GM18951 (cell line): Measurements from ENCODE around the gene ZNF322.

Source experiments
- POLR2A ChIP-seq: IDR thresholded peaks from 4 replicates; pipeline ENCODE4 v1.6.1; 2011; ENCODE audit warnings: mild to moderate bottlenecking; ENCODE audit not compliant: insufficient read length, insufficient read depth; ENCODE audit errors: extremely low read depth
- in situ Hi-C: fragments of 300-500 bp; cut with MboI; formaldehyde crosslinking; loops from one replicate; pipeline ENCODE4 v1.12.0; 2022; ENCODE audit warnings: low sequenced_read_pairs, mixed read lengths, inconsistent platforms; ENCODE audit not compliant: unreplicated experiment

ZNF322 gene

DNA sequence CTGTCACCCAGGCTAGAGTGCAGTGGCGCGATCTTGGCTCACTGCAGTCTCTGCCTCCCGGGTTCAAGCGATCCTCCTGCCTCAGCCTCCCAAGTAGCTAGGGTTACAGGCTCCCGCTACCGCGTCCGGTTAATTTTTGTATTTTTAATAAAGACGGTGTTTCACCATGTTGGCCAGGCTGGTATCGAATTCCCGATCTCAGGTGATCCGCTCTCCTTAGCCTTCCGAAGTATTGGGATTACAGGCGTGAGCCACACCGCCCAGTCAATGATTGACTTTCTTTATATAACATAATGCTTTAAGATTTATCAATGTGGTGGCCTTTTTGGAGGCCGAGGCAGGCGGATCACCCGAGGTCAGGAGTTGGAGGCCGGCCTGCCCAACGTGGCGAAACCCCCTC is 70.6 kb downstream of the ZNF322 start:
- in situ Hi-C loops = no loop called here
- no peak for TF ChIP-seq POLR2A
